Stimulated activated CD8-positive, alpha-beta memory T cell treated with anti-CD3 and anti-CD28 coated beads, Interleukin-15, amount 100 ng/mL, for 48 hours (primary cell): ENCODE results near the gene PRRG2.

Experiments used
- DNase-seq, 2 donors: peaks; one replicate each; pipeline ENCODE4 v3.0.0-alpha.2; 2020; ENCODE audit warnings: low read depth in 2 of 2

PRRG2 gene

DNA sequence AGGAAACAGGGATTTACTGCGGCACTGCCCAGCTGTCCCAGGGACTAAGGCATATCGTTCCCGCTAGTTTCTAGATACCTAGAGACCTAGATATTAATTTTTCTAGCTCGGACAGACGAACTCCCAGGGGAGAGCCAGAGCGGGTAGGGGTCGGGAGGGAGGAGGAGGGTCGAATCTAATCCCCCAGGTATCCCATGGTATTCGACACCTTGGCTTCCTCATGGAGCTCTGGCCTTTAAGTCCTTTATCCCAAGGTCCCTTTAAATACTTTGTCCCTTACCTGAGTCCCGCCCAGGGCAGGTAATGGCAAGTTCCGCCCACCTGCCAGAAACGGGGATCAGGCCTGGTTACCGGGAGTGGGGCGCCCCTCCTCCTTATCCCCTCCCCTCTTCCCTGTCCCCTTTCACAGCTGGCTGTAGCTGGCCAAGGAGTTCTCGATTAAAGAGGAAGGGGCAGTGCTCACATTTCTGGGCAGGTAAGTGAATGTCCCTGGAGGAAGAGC is at the start of gene PRRG2:
Gene PRRG2, plus strand, starts transcription at position 310 of the 502 bp plus-strand sequence. CDS start 1,904 bp downstream, outside the sequence.
- DNase-seq = no peak

GRCh38 chr19:49533551-49534488 is 47.3 kb upstream of the PRRG2 start:
- DNase-seq = peak; percentile 58 to 65

DNA sequence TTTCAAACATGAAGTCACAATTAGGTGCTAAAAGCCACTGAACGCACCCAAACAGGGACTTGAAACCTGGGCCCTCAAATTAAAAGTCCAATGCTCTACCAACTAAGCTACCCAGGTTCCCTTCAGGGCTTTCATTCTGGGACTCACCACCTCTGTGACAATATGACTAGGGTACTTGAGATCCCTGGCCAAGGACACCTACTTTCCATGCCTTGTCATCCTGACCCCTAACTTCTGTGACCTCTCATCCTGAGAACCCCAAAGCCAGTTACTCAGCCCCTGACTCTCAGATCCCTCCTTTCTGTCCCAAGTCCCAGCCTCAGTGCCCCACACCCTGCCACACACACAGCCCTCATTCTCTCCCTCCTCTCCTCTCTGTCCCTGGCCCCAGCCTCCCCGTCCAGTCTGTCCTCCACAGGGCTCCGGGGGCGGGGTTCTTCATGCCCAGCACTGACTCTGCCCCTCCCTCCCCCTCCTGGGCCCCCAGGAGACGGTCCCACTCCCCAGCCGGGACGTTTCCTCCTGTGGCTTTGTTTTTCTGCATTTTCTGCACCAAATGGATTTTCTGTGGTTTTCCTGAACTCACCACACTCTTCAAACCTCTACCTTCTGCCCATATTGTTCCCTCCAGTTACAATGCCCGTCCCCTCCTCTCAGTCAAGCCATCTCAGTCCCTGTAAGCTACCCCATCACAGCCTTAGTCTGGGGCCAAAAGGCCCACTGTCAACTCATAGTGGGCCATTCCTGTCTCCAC is 46.3 kb upstream of the PRRG2 start:
- DNase-seq = no peak

DNA sequence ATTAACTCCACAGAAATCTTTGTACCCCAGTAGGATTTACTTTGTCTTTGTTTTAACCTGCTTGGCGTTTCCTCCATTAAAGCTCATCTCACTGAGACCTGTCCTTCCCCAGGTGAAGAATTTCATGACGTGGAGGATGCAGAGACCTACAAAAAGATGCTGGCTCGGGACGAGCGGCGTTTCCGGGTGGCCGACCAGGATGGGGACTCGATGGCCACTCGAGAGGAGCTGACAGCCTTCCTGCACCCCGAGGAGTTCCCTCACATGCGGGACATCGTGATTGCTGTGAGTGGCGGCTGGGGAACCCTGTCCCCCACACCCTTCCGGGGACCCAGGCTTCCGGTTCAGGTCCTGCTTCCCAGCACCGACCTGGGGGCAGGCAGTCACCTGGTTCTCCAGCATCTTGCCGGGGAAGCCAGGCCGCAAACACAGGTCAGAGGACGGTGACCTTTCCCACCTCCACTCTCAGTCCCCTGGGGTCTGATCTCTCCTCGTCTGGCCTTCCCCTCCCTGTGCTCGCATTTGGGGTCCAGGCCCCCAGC is 44.1 kb upstream of the PRRG2 start:
- DNase-seq = no peak

GRCh38 chr19:49538643-49539042 is 42.5 kb upstream of the PRRG2 start:
- no peak for DNase-seq

- DNase-seq = no peak
Measured at GRCh38 chr19:49539192-49539952, 41.7 kb upstream of the PRRG2 start.

DNA sequence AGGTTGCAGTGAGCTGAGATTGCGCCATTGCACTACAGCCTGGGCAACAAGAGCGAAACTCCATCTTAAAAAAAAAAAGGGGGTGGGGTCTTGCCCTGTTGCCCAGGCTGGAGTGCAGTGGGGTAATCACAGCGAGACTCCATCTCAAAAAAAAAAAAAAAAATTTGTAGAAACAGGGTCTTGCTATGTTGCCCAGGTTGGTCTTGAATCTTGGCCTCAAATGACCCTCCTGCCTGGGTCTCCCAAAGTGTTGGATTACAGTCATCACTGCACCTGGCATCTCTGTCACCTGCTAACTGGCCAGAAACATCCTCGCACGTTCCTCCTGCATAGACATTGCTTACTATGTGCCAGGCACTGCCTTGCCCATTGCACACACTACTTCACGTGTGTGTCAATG is 39.2 kb upstream of the PRRG2 start:
- no peak for DNase-seq

DNA sequence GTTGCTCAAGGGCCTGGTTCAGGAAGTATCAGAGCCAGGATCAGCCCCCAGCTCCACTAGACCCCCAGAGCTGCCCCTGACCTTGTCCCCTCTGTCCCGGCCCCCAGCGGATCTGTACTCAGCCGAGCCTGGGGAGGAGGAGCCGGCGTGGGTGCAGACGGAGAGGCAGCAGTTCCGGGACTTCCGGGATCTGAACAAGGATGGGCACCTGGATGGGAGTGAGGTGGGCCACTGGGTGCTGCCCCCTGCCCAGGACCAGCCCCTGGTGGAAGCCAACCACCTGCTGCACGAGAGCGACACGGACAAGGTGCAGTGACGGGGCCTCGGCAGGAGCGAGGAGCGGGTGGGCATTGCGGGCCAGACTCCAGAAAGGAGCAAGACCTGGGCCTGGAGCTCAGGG is 38.7 kb upstream of the PRRG2 start:
- no peak for DNase-seq

DNA sequence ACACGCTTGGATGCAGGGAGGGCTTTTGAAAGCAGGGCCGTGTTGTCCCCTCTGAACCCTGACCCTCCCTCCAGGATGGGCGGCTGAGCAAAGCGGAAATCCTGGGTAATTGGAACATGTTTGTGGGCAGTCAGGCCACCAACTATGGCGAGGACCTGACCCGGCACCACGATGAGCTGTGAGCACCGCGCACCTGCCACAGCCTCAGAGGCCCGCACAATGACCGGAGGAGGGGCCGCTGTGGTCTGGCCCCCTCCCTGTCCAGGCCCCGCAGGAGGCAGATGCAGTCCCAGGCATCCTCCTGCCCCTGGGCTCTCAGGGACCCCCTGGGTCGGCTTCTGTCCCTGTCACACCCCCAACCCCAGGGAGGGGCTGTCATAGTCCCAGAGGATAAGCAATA is 38.1 kb upstream of the PRRG2 start:
- DNase-seq = no peak

- no peak for DNase-seq
Measured at GRCh38 chr19:49544154-49544553, 37.0 kb upstream of the PRRG2 start.

DNA sequence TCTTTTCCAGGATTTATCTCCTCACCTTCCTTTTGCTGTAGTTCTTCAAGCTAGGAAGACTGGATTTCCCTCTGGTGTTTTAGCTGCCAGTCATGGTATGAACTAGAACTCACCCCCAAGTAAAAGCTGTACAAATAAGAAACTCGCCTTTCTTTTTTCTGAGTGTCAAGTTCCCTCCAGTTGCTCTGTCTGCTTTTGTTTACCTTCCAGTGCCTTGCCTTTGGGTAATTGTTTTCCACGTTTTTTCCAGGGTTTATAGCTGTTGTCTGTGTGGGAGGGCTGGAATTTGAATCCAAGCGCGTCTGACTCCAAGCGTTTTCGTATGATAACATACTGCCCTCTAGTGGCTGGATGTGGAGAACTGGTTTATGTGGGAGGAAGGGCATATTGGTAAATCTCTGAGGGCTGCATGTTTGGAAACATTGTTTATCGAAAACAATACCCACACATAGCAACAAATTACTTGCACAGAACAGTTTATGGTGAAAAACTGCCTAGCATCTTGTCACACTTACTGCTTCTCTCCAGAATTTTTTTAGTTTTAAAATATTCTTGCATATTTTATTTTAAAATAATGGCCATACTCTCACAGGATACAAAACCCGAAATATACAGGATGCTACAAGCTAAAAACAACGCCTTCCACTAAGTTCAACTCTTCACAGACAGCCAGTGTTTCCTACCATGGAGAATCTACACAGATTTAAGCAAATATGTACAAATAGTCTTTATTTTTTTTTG is 34.1 kb upstream of the PRRG2 start:
- DNase-seq = no peak

GRCh38 chr19:49549045-49549444 is 32.1 kb upstream of the PRRG2 start:
- DNase-seq = no peak

GRCh38 chr19:49551531-49551930 is 29.6 kb upstream of the PRRG2 start:
- no peak for DNase-seq

DNA sequence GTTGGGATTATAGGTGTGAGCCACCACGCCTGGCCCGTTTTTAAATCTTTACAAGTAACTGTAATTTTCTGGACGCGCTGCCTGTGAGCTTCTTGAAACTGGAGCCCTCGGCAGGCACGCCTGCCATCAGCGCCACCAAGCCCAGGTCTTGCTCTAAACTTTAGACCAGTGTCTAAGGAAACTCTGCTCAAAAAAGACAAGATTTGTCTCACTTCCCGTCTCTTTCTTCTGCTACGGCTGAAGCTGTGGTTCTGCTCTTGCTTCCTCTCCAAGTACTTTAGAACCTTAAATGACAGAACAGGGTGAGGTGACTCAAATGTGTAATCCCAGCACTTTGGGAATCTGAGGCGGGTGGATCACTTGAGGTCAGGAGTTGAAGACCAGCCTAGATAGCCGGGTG is 28.4 kb upstream of the PRRG2 start:
- no peak for DNase-seq

- peak in 1 of 2 donors; percentile 60 for DNase-seq
Measured at GRCh38 chr19:49553451-49554271, 27.5 kb upstream of the PRRG2 start.

DNA sequence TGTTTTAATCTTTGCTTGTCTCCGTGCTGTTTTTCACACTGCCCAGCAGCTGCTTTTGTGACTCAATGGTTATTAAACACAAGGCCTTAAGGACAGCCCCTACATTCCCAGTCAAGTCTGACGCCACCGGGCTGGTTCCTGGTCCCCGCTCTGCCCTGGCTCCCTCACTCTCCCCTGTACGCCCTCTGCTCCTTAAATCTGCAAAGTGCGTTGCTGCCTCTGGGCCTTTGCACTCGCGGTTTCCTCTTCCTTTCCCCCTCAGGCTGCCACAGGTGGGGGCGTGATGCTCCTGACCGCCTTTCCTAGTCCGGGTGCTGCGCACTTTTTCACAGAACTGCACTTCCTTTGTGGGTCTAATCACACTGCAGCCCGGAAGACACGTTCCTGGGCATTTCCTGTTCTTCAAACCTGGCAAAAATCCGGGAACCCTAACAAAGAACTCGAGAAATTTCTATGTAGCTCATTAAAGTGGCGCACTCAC is 26.4 kb upstream of the PRRG2 start:
- no peak for DNase-seq

DNA sequence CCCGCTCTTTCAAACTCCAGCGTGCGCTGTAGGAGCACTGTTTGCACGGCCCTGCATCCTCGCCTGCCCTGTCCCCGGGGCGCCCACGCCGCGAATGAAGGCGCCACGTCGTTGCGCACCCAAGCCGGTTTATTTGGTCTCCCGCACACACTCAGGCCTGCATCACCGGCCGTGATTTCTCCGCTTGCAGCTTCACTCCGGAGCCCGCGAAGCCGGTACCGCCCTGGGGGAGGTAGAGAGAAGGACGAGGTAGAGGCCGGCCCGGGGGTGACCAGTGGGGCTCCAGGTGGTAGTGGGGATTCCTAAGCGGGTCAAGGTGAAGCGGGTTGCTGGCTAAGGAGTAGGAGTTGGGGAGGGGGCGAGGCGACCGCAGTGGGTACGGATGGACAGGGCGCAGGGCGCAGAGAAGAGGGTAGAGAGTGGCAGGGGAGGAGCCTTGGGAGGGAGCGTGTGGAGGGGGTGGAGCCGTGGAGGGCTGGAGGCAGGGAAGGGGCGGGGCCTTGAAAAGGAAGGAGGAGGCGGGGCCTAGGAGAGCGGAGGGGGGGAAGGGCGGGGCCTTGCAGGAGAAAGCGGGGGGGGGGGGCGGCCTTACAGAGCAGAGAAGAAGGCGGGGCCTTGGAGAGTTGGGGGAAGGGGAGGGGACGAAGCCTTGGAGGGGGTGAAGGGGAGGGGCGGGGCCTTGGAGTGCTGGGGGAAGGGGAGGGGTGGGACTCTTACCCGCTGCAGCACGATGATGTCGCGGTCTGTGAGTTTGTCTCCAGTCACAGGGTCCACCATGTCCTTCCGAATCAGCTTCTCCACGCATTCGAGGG is 25.3 kb upstream of the PRRG2 start:
- peak in 1 of 2 donors; percentile 69 for DNase-seq

- no peak for DNase-seq
Measured at GRCh38 chr19:49556412-49557398, 24.4 kb upstream of the PRRG2 start.
